ENCODE measurements around the gene ADCY2. TPM values are rescaled to one million over a fixed set of nuclear protein-coding genes. Genes with fewer than 3 reads are reported as not detected.

Gene ADCY2
- polyA plus RNA-seq, 1 of the 3 experiments (the other 2 are of a cell fraction): not detected

DNA sequence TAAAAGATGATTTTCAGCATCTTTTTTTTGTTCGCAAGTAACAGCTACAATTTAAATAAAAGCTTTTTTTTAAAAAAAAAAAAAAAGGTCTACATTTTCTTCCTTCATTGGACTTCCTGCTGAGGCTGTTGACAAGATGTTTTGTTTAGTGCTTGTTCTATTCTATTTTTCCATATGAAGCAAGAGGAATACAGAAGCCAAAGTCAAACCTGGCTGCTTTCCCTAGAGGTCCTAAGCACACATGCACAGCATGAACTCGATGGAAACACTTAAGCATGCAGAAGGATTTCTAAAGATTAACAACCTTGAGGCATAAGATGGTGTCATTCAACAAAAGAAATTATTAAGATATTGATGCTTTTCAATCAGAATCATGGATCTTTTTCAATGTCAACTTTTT, 105.1 kb downstream of the ADCY2 start:
- ChIA-PET CTCF (no interaction called here), POLR2A (no interaction called here)
- H2AFZ ChIP-seq (ENCODE audit: low read depth): no peak overlapping the region
- H3K9me3 ChIP-seq: no peaks in the 10 kb centered on the region
- H4K20me1 ChIP-seq (ENCODE audit: insufficient read depth): no peaks in the 10 kb centered on the region
- no peaks in the 10 kb centered on the region for H3K27me3 ChIP-seq (ENCODE audit: insufficient read depth)
- H3K79me2 ChIP-seq (ENCODE audit: insufficient read depth): no peaks in the 10 kb centered on the region
- 20% methylated on average over 2 of the region's 2 CpGs for WGBS (ENCODE audit: low lambda C conversion rate)
- H3K4me1 ChIP-seq (ENCODE audit: control insufficient read depth in 1 of 2, insufficient read depth in 2 of 2, low read depth in 1 of 2, low read length in 1 of 2): no peaks in the 10 kb centered on the region
- no peak overlapping the region for H3K9ac ChIP-seq
- no peak for DNase-seq
- H3F3A ChIP-seq (replicated peaks; ENCODE audit: insufficient read depth): no peaks in the 10 kb centered on the region
- H3K4me2 ChIP-seq: no peak overlapping the region
- TF ChIP-seq TAF1 (IDR thresholded peaks at IDR 0.05; ENCODE audit: borderline replicate concordance, low read depth, low read length): no peak
- TF ChIP-seq SIN3A (IDR thresholded peaks at IDR 0.05; ENCODE audit: borderline replicate concordance, low read depth, low read length): no peak
- no peak for TF ChIP-seq CHD2 (IDR thresholded peaks at IDR 0.05; ENCODE audit: low read length, partially characterized antibody)
- no peak for TF ChIP-seq ELF1 (IDR thresholded peaks at IDR 0.05)
- no peak for TF ChIP-seq MEF2A (IDR thresholded peaks at IDR 0.05; ENCODE audit: borderline replicate concordance, low read depth)
- TF ChIP-seq, protein P1, sequence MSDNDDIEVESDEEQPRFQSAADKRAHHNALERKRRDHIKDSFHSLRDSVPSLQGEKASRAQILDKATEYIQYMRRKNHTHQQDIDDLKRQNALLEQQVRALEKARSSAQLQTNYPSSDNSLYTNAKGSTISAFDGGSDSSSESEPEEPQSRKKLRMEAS (IDR thresholded peaks at IDR 0.05; ENCODE audit: low read depth): no peak
- TF ChIP-seq JUND (IDR thresholded peaks at IDR 0.05): no peak
- no peak overlapping the region for H3K4me3 ChIP-seq (ENCODE audit: low read depth in 2 of 2, low read length in 1 of 2)
- H3K36me3 ChIP-seq (replicated peaks in 1 of 2; ENCODE audit: control insufficient read depth in 1 of 2, insufficient read depth in 2 of 2, low read length in 1 of 2): no peaks in the 10 kb centered on the region
- H3K27ac ChIP-seq (ENCODE audit: low read depth in 2 of 2, low read length in 1 of 2): no peak overlapping the region
- no peaks in the 10 kb centered on the region for H3K9me2 ChIP-seq

DNA sequence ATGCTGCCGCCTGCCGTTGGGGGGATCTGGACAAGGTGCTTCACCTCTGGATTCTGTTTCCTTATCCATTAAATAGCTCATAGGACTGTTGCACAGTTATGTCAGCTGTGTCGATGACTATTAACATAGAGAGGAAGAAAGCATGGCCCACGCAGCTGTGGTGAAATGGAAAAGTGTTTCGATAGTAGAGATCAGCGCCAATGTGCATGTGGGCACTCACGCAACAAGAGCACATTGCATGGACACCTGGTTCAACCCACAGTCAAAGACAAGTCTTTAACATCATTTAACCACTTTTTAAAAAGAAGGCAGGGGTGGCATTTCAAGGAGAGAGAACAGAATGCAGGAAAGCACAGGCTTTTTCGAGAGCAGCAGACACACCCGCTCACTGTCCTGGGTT, 107.6 kb downstream of the ADCY2 start:
- no peaks in the 10 kb centered on the region for H3K4me1 ChIP-seq (ENCODE audit: control insufficient read depth in 1 of 2, insufficient read depth in 2 of 2, low read depth in 1 of 2, low read length in 1 of 2)
- H3K9me3 ChIP-seq: no peaks in the 10 kb centered on the region
- no peak for TF ChIP-seq TCF12 (IDR thresholded peaks at IDR 0.05)
- CTCF ChIA-PET: no interaction called here
- DNase-seq: no peak
- H3K4me2 ChIP-seq: no peak overlapping the region
- 34% methylated on average over 9 of the region's 9 CpGs for WGBS (ENCODE audit: low lambda C conversion rate)
- no peaks in the 10 kb centered on the region for H3F3A ChIP-seq (replicated peaks; ENCODE audit: insufficient read depth)
- no peaks in the 10 kb centered on the region for H3K27me3 ChIP-seq (ENCODE audit: insufficient read depth)
- no peak overlapping the region for H2AFZ ChIP-seq (ENCODE audit: low read depth)
- H4K20me1 ChIP-seq (ENCODE audit: insufficient read depth): no peaks in the 10 kb centered on the region
- no peak overlapping the region for H3K9ac ChIP-seq
- no peaks in the 10 kb centered on the region for H3K36me3 ChIP-seq (replicated peaks in 1 of 2; ENCODE audit: control insufficient read depth in 1 of 2, insufficient read depth in 2 of 2, low read length in 1 of 2)
- H3K27ac ChIP-seq (ENCODE audit: low read depth in 2 of 2, low read length in 1 of 2): no peak overlapping the region
- no peaks in the 10 kb centered on the region for H3K79me2 ChIP-seq (ENCODE audit: insufficient read depth)
- no peak overlapping the region for H3K4me3 ChIP-seq (ENCODE audit: low read depth in 2 of 2, low read length in 1 of 2)
- no peaks in the 10 kb centered on the region for H3K9me2 ChIP-seq
- POLR2A ChIA-PET: no interaction called here

DNA sequence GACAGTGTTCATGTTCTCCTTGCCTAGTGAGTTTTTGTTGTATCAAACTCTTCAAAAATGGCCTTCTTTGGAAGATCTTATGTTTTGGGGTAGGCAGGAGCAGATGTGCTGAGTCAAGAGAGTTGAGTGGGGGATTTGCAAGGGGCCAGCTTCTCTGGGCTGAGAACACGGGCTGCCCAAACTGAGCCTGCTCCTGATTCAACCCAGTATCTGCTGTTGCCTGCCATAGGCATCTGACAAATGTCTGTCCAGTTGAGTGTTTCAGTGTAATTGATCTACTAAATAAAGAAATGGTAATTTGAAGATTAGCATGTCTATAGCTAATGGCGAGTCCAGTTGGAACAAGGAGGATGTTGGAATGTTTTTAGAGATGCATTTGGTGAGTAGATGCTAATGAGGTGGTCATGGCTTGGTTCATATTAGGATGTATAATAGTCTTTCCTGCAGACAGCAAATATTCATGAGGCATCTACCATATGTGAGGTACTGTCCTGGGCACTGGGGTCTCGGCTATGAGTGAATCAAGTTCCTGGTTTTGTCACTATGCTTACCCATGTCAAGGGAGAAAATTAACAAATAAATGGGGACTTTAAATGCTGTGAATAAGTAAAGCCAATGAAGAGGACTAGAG, 119.5 kb downstream of the ADCY2 start:
- TF ChIP-seq NFIC (IDR thresholded peaks at IDR 0.05; ENCODE audit: borderline replicate concordance) (no peak), FOXJ3 (CRISPR knock-in tag; IDR thresholded peaks at IDR 0.05) (no peak), FOXM1 (IDR thresholded peaks at IDR 0.05; ENCODE audit: low read depth) (no peak), EP300 (IDR thresholded peaks at IDR 0.05; ENCODE audit: borderline replicate concordance in 1 of 2, low read depth in 1 of 2, low read length in 1 of 2) (no peak), EZH2phosphoT487 (IDR thresholded peaks at IDR 0.05; ENCODE audit: borderline replicate concordance, low read depth) (no peak)
- TF ChIP-seq, protein P2, sequence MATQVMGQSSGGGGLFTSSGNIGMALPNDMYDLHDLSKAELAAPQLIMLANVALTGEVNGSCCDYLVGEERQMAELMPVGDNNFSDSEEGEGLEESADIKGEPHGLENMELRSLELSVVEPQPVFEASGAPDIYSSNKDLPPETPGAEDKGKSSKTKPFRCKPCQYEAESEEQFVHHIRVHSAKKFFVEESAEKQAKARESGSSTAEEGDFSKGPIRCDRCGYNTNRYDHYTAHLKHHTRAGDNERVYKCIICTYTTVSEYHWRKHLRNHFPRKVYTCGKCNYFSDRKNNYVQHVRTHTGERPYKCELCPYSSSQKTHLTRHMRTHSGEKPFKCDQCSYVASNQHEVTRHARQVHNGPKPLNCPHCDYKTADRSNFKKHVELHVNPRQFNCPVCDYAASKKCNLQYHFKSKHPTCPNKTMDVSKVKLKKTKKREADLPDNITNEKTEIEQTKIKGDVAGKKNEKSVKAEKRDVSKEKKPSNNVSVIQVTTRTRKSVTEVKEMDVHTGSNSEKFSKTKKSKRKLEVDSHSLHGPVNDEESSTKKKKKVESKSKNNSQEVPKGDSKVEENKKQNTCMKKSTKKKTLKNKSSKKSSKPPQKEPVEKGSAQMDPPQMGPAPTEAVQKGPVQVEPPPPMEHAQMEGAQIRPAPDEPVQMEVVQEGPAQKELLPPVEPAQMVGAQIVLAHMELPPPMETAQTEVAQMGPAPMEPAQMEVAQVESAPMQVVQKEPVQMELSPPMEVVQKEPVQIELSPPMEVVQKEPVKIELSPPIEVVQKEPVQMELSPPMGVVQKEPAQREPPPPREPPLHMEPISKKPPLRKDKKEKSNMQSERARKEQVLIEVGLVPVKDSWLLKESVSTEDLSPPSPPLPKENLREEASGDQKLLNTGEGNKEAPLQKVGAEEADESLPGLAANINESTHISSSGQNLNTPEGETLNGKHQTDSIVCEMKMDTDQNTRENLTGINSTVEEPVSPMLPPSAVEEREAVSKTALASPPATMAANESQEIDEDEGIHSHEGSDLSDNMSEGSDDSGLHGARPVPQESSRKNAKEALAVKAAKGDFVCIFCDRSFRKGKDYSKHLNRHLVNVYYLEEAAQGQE (IDR thresholded peaks at IDR 0.05; ENCODE audit: low read depth, low read length): no peak
- TF ChIP-seq, protein P3, sequence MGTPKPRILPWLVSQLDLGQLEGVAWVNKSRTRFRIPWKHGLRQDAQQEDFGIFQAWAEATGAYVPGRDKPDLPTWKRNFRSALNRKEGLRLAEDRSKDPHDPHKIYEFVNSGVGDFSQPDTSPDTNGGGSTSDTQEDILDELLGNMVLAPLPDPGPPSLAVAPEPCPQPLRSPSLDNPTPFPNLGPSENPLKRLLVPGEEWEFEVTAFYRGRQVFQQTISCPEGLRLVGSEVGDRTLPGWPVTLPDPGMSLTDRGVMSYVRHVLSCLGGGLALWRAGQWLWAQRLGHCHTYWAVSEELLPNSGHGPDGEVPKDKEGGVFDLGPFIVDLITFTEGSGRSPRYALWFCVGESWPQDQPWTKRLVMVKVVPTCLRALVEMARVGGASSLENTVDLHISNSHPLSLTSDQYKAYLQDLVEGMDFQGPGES (IDR thresholded peaks at IDR 0.05; ENCODE audit: low read depth, low read length): no peak
- Histone ChIP-seq H3K4me2 (no peak overlapping the region), H3K9me3 (no peaks in the 10 kb centered on the region), H3K27ac (ENCODE audit: low read depth in 2 of 2, low read length in 1 of 2) (no peak overlapping the region), H3K9ac (no peak overlapping the region), H3K4me3 (ENCODE audit: low read depth in 2 of 2, low read length in 1 of 2) (no peak overlapping the region), H3K9me2 (no peaks in the 10 kb centered on the region), H3K4me1 (ENCODE audit: control insufficient read depth in 1 of 2, insufficient read depth in 2 of 2, low read depth in 1 of 2, low read length in 1 of 2) (no peaks in the 10 kb centered on the region), H4K20me1 (ENCODE audit: insufficient read depth) (no peaks in the 10 kb centered on the region), H3F3A (replicated peaks; ENCODE audit: insufficient read depth) (no peaks in the 10 kb centered on the region), H2AFZ (ENCODE audit: low read depth) (no peak overlapping the region), H3K27me3 (ENCODE audit: insufficient read depth) (no peaks in the 10 kb centered on the region), H3K79me2 (ENCODE audit: insufficient read depth) (no peaks in the 10 kb centered on the region), H3K36me3 (replicated peaks in 1 of 2; ENCODE audit: control insufficient read depth in 1 of 2, insufficient read depth in 2 of 2, low read length in 1 of 2) (no peaks in the 10 kb centered on the region)
- CTCF ChIA-PET: no interaction called here
- POLR2A ChIA-PET: no interaction called here
- WGBS (ENCODE audit: low lambda C conversion rate): 0% methylated on average over 3 of the region's 3 CpGs
- no peak for DNase-seq

Measured in SK-N-SH (cell line).